ENCODE data around the gene SRGAP1.

The SRGAP1 gene

DNA sequence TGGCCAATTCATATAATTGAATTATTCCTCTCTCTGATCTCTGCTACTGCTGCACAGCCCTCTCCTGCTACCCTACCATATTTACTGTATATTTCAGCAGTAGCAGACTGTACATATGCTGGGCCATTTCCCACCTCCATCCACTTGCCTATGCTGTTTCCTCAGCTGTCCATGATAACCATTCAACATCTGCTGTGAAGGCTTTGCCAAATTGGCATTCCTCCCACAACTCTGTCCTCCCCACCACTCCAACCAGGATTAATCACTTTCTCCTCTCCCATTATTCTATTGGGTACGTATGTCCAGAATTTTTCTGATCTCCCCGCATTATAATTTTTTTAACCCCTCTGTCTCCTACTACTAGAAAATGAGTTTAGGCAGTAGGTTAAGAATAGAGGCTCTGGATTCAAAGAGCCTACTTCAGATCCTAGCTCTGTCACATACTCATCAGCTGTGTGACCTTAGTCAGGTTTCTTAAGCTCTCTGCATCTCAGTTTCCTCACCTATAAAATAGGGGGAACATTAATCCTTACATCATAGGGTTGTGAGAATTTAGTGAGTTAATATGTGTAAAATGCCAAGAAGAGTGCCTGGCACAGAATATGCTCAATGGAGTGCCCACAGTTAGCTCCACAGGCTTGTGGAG, 254.3 kb downstream of the SRGAP1 start (continued):
- no peak for TF ChIP-seq ZSCAN23 (tag by site-specific recombination; IDR thresholded peaks at IDR 0.05)
- no peak for TF ChIP-seq ZBTB20 (tag by site-specific recombination; IDR thresholded peaks at IDR 0.05)

- Histone ChIP-seq H3K4me1 (ENCODE audit: control insufficient read depth, insufficient read depth, low read length) (no peaks in the 10 kb centered on the region), H3K27ac (ENCODE audit: extremely low read depth, low read depth, low read length) (no peak overlapping the region), H3K9me3 (ENCODE audit: control insufficient read depth, insufficient read depth, low read depth, low read length) (no peaks in the 10 kb centered on the region), H3K4me3 (ENCODE audit: low read depth, low read length) (no peak overlapping the region), H3K36me3 (ENCODE audit: control insufficient read depth in 2 of 2, insufficient read depth in 1 of 2, low read length in 2 of 2) (no peaks in the 10 kb centered on the region; a peak in 1 of 3 replicates)
- CTCF ChIA-PET = interaction anchor here (0.6 kb wide), 1 partner anchor 696 kb away, joined by 4 read pairs; no protein-coding TSS in a partner anchor
- POLR2A ChIA-PET = no interaction called here
- TF ChIP-seq ZNF24 (tag by site-specific recombination; IDR thresholded peaks at IDR 0.05) = no peak
- no peak for TF ChIP-seq ZNF112 (tag by site-specific recombination; IDR thresholded peaks at IDR 0.05)
- no peak for TF ChIP-seq ZNF558 (tag by site-specific recombination; IDR thresholded peaks at IDR 0.05)
- TF ChIP-seq ZNF792 (tag by site-specific recombination; IDR thresholded peaks at IDR 0.05) = no peak
- no peak for TF ChIP-seq ZNF610 (tag by site-specific recombination; IDR thresholded peaks at IDR 0.05; ENCODE audit: borderline replicate concordance)
Measured at GRCh38 chr12:64099397-64099796, 254.9 kb downstream of the SRGAP1 start.

GRCh38 chr12:64102339-64102738, 257.8 kb downstream of the SRGAP1 start:
- Histone ChIP-seq H3K4me1 (ENCODE audit: control insufficient read depth, insufficient read depth, low read length) (no peaks in the 10 kb centered on the region), H3K27ac (ENCODE audit: extremely low read depth, low read depth, low read length) (no peak overlapping the region), H3K9me3 (ENCODE audit: control insufficient read depth, insufficient read depth, low read depth, low read length) (no peaks in the 10 kb centered on the region), H3K4me3 (ENCODE audit: low read depth, low read length) (no peak overlapping the region), H3K36me3 (ENCODE audit: control insufficient read depth in 2 of 2, insufficient read depth in 1 of 2, low read length in 2 of 2) (no peaks in the 10 kb centered on the region; a peak in 1 of 3 replicates)
- CTCF ChIA-PET = interaction anchor here (1.0 kb wide), 1 partner anchor 152 kb away, joined by 3 read pairs; no protein-coding TSS in a partner anchor
- POLR2A ChIA-PET = no interaction called here
- TF ChIP-seq ZNF23 (tag by site-specific recombination; IDR thresholded peaks at IDR 0.05; ENCODE audit: borderline replicate concordance) (no peak), ZBTB17 (tag by site-specific recombination; IDR thresholded peaks at IDR 0.05) (no peak), KLF16 (tag by site-specific recombination; IDR thresholded peaks at IDR 0.05) (no peak)

DNA sequence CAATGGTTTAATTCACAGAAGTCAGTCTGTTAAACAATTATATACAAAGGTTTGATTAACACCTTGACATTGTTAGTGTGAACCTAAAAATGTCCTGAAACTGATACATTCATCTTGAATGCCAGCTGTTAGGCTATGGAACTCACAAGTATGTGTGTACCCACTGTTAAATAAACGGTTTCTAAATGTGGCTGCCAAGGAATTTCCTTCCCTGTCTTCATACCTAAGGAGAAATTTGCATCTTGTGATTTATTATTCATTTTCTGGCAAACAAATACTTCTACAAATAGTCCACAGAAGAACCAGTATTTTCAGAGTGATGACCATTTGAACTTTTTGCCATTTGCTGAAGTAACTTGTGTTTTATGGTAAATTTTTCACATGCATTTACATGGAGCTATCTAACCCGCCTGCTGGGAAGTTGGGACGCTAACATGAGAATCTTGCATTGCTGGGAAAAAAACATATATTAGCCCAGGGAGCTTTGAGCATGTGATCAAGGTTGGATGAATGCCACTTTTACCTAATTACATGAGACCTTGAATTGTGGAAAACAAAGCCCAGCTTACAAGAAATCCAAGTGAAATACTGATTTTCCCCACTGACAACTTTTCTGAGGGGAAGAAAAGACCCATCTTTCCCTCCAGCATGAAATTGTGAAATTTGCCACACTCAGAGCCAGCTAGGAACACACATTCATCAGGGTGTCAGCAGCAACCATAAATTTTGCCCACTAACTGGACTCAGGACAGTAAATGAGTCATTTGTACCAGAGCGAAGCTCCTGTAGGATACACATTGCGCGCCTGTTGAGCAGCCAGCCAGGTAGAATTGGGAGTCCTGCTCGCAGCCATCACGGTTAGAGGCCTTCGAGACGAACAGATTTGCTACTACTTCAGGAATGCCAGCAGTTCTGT, 259.6 kb downstream of the SRGAP1 start:
- POLR2A ChIA-PET = no interaction called here
- Histone ChIP-seq H3K4me3 (ENCODE audit: low read depth, low read length) (no peak overlapping the region), H3K36me3 (ENCODE audit: control insufficient read depth in 2 of 2, insufficient read depth in 1 of 2, low read length in 2 of 2) (no peaks in the 10 kb centered on the region; a peak in 1 of 3 replicates), H3K27ac (ENCODE audit: extremely low read depth, low read depth, low read length) (no peak overlapping the region), H3K9me3 (ENCODE audit: control insufficient read depth, insufficient read depth, low read depth, low read length) (no peaks in the 10 kb centered on the region), H3K4me1 (ENCODE audit: control insufficient read depth, insufficient read depth, low read length) (no peaks in the 10 kb centered on the region)
- TF ChIP-seq MYNN (tag by site-specific recombination; IDR thresholded peaks at IDR 0.05; ENCODE audit: borderline replicate concordance) = no peak
- TF ChIP-seq ZNF677 (tag by site-specific recombination; IDR thresholded peaks at IDR 0.05) = no peak
- no peak for TF ChIP-seq ZNF324 (tag by site-specific recombination; IDR thresholded peaks at IDR 0.05)
- no peak for TF ChIP-seq ELK4 (IDR thresholded peaks at IDR 0.05; ENCODE audit: borderline replicate concordance, low read depth, low read length)
- no peak for TF ChIP-seq KLF10 (tag by site-specific recombination; IDR thresholded peaks at IDR 0.05)
- no peak for TF ChIP-seq ZNF202 (tag by site-specific recombination; IDR thresholded peaks at IDR 0.05; ENCODE audit: borderline replicate concordance)
- TF ChIP-seq GFI1B (tag by site-specific recombination; IDR thresholded peaks at IDR 0.05) = no peak
- no peak for TF ChIP-seq HOXA7 (CRISPR knock-in tag; IDR thresholded peaks at IDR 0.05; ENCODE audit: borderline replicate concordance)
- TF ChIP-seq ZSCAN16 (tag by site-specific recombination; IDR thresholded peaks at IDR 0.05) = no peak
- CTCF ChIA-PET = interaction anchor here (0.8 kb wide), 1 partner anchor 259 kb away, joined by 3 read pairs; the partner anchor contains the start of gene SRGAP1
